Measurements from ENCODE around the gene TMEM135.
A peak's percentile ranks its signal among the peaks of the same experiment; 100 is the strongest.
"Not testable (repeated sequence)": the region's sequence is repeated elsewhere in the genome, so short reads cannot be mapped to it uniquely, and the experiment has no call there.

TMEM135 gene

DNA sequence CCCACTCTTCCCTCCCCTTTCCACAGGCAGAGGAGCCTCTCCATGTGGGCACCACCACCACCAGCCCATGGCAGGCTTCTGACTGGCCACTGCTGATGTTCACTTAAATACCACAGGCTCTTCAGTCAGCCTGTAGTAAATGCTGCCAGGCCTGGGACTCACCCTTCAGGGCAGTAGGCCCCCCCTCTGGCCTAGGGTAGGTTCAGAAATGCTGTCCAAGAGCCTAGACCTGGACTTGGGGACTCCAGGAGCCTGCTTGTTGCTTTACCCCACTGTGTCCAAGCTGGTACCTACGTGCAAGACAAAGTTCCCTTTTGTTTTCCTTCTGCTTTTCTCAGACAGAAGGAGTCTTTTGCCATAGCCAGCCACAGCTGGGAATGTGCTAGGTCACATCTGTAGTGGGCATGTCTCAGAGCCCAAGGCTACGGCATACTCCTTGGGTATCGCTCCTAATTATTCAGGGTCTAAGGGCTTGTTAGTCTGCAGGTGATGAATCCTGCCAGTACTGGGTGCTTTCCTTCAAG lies 38.6 kb downstream of the TMEM135 start:
- no peak for DNase-seq (ENCODE audit: low spot score)

DNA sequence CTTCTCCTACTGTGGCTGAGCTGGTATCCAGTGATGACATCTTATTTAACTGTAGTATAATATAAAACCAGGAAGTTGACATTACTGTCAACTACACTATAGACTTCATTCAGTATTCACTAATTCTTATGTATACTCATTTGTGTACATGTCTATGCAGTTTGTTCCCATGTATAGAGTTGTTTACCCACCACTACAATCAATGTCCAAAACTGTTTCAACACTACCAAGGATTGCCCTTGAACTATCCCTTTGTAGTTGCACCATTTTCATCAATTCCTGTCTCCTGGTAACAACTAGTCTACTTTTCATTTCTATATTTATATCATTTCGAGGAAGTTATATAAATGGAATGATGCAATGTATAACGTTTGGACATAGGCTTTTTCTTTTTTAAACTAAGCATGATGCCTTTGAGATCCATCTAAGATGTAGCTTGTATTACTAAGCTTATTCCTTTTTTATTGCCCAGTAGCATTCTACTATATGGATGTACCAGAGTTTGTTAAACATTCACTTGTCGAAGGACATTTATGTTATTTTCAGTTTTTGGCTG lies 39.2 kb downstream of the TMEM135 start:
- no peak for DNase-seq (ENCODE audit: low spot score)

DNA sequence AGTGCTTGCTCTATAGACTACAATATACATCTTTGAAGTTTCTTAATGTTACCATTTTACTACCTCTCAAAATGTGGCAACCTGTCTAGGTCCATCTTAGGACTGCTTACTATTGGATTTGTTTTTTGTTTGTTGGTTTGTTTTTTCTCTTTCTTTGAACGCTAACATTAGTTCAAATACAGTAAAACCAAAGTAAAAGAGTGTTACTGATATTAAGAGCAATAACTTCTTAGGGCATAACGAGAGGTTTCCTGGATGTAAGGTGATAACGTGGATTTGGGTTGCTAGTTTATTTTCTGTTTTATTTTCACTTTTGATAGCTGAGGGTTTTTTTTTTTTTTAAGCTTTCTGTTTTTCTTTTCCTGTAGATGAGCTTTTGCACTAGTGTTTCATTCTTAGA lies 43.6 kb downstream of the TMEM135 start:
- DNase-seq (ENCODE audit: low spot score) = no peak

DNA sequence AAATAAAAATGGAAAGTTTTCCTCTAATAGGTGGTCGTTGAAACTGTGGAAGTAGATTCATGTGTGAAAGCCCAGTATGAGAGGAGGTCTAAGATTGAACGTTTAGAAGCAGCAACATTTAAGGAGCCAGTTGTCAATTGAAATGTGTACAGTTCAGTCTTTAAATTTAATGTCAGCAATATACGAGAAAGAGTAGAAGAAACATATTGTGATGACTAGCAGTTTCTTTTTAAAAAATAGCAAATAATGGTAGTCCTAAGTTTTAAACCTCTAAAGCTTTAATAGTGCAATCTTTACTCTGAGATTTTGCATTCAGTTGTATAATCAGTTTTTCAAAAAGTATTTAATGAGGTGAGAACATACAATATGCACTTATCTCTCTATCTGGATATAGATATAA lies 44.9 kb downstream of the TMEM135 start:
- no peak for DNase-seq (ENCODE audit: low spot score)

DNA sequence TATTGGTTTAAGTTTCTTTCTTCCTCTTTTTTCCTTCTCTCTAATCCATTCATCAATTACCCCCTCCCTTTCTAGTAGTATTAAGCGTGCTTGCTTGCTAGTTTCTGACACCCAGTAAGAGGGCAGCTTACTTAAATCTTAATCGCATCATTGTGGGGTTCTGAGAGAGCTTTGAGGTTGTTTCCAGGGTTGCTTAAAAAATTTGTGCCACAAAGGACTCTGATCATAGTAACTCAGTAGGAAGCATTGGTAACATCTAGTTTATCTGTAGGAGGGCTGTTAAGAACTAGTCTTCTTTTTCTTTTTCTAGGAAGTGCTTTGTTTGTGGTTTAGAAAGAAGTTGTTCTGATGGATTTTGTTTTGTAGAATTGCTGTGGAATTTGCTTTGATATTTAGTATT lies 45.3 kb downstream of the TMEM135 start:
- no peak for DNase-seq (ENCODE audit: low spot score)

DNA sequence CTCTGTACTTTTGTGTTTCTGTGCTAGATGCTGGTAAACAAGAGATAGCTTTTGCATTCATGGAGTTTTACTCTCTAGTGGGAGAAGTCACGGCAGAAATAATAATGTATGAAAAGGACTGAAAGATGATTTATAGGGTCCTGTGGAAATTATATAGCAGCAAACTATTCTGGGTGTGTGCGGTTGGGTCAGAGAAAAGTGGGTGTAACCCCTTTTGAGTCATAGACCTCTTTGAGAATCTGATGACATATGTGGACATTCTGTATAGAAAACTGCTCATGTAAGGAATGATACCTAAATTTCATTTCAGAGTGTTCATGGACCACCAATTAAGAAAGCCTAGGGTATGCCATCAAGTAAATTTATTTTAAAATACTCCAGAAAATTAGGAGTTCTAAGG lies 54.4 kb downstream of the TMEM135 start:
- no peak for DNase-seq (ENCODE audit: low spot score)

DNA sequence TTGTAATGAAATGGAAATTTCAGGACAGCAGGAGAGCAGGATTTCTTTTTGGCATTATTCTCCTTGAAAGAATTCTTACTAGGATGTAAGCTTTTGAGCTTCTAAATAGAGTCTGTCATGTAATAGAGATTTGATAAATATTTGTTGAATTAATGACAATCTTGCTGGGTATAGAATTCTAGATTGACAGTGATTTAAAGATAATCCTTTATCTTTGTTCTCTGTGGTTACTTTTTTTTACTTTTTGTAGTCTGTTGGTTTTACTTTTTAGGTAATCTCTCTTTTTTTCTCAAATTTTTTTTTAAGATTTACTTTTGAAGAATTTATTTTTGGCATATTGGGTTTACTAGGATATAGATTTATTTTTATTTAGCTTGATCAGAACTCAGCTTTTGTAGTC lies 54.8 kb downstream of the TMEM135 start:
- DNase-seq (ENCODE audit: low spot score) = no peak

DNA sequence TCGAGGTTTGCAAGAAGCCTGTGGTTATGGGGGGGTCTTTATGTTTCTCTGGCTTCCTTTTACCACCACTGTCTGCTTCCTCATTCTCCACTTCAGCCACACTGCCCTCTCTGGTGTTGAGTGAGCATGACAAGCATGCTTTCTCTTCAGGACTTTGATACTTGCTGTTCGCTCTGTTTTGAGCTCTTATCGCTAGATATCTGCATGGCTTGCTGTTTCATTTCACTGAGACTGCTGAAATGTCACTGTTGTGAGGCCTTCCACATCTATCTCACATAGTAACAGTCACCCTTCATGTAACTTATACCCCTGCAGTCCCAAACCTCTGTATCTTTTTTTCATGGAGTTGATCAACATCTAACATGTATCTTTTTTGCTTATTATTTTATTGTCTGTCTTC lies 59.8 kb downstream of the TMEM135 start:
- DNase-seq (ENCODE audit: low spot score) = peak; percentile 92

DNA sequence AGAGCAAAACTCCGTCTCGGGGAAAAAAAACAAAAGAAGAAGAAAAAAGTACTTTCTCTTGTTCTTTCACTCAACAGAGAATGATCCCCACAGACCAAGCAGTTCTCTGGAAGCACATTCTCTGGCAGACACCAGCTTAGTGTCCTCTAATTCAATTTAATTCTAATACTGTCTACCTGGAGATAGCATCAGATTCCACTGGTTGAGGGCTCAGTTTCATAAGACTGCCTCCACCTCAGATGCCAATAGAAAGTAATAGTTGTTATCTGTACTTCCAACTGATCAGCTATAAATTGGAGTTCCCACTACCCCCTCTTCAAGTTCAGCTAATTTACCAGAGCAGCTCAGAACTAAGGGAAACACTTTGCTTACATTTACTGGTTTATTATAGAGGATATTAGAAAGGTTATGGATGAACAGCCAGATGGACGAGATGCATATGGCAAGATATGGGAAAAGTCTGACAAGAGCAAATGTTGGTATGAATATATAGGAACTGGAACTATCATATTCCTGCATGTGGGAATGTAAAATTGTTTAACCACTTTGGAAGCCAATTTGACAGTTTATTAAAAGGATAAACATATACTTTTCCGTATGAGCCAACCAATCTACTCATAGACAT lies 64.3 kb downstream of the TMEM135 start:
- peak; percentile 51 for DNase-seq (ENCODE audit: low spot score)

DNA sequence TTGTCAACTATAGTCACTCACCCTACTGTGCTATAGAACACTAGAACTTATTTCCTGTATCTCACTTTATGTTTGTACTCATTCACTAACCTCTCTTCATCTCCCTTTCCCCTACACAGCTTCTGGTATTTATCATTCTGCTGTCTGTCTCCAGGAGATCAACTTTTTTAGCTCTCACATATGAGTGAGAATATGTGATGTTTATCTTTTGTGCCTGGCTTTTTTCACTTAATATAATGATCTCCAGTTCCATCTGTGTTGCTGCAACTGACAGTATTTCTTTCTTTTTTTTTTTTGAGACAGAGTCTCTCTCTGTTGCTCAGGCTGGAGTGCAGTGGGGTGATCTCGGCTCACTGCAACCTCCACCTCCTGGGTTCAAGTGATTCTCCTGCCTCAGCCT lies 68.1 kb downstream of the TMEM135 start:
- peak; percentile 93 for DNase-seq (ENCODE audit: low spot score)

DNA sequence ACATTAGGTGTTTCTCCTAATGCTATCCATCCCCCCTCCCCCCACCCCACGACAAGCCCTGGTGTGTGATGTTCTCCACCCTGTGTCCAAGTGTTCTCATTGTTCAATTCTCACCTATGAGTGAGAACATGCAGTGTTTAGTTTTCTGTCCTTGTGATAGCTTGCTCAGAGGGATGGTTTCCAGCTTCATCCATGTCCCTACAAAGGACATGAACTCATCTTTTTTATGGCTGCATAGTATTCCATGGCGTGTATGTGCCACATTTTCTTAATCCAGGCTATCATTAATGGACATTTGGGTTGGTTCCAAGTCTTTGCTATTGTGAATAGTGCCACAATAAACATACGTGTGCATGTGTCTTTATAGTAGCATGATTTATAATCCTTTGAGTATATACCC lies 69.6 kb downstream of the TMEM135 start:
- DNase-seq (ENCODE audit: low spot score) = not testable (repeated sequence)

DNA sequence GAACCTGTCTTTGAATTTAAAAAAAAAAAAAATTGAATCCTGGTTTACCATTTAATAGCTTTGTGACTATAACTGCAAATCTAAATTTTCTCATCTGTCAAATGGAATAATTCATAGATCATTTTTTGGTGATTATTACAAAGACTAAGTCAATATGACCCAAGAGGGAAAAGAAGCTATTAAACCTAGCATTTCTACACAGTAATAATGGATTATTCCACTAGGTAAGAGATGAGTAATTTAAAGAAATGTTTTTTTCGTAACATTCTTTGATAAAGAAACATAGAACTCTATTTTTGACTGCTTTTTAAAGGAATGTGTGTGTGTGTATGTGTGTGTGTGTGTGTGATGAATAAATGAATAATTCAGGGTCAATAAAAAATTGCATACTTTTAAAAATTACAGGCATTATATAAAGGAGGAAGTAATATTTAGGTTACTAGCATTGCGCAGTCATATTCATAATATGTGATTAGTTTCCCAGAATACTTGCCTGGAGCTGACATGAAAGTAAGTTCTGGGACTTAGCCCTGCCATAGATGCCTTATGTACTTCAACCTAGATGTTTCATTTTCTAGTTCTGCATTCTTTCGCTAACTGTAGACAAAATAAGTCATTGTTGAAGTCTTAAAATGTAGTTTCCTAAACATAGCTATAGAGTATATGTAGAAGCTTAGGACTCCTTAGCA lies 72.9 kb downstream of the TMEM135 start:
- no peak for DNase-seq (ENCODE audit: low spot score)

DNA sequence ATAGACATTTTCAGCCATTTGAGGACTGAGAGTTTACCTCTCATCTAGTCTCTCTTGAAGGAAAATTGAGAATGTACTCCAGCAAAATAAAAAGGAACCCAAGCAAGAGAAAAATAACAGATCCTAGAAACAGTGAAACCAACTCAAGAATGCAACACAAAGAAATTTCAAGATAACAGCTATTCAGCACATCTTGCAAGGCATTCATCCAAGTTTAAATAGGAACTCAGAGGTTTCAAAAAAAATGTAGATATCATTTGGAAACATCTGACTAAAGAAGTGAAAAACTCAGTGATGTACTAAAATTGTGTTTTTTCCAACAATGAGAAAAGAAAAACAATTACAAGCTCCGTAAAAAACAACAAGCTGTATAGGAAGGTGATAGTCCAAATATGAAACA lies 76.4 kb downstream of the TMEM135 start:
- DNase-seq (ENCODE audit: low spot score) = no peak

DNA sequence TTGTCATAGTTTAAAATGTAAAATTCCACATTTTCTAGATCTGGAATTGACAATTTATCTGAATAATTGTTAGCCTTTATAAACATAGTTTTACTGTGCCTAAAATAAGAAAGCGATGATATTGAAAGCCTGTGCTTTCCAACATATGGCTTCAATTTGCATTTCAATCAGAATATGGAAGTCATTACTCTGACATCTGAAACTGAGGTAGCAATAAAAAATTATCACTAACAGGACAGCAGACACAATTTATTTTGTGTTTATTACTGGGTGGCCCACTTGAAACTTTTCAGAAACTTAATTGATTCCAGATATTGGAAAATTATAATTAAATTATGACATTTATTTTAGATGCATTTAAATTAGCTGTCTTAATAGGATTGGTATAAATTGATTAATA lies 78.5 kb downstream of the TMEM135 start:
- DNase-seq (ENCODE audit: low spot score) = no peak

DNA sequence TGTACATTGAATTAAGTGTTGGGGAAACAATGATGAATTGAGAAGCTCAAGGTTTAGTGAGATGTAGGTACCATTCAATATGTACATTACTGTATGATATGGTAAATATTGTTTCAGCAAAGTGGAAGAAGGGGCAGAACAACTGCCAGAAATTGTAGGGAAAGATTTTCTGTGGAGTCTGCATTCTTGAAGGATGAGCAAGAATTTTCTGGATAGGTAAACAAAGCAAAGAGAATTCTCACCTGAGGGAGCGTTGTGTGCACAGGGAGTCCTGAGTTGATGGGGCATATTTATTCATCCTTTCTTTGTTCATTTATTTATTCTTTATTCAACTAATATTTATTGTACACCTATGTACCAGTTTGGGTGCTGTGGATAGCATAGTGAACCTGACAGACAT lies 83.2 kb downstream of the TMEM135 start:
- DNase-seq (ENCODE audit: low spot score) = no peak

DNA sequence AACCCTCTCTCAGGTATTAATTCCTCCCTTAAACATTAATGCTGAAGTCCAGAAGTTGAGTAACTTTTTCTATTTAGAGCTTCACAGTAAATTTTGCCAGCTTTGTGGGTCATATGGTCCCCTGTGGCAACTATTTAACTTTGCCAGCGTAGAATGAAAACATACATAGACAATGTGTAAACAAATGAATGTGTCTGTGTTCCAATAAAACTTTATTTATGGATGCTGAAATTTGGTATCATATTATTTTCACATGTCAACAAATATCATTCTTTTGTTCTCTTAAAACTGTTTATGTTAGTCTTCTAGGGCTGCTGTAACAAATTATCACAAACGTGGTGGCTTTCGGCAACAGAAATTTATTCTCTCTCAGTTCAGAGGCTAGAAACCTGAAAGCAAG lies 85.1 kb downstream of the TMEM135 start:
- no peak for DNase-seq (ENCODE audit: low spot score)

DNA sequence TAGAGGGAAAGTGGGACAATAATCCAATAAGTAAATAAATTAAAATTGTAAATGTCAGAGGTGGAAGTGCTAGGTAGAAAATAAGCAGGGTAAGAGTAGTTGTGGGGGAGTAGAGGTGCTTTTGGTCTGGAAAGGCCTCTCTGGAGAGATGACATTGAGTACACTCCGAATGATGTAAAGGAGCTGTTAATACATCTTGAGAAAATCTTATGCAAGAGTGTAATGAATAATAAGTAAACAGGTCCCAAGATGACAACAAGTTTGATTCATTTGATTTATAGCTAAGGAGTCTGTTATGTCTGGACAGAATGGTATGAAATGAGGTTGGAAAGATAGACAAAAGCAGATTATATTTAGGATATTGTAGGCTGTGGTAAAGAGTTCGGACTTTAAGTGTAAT lies 87.5 kb downstream of the TMEM135 start:
- DNase-seq (ENCODE audit: low spot score) = no peak

DNA sequence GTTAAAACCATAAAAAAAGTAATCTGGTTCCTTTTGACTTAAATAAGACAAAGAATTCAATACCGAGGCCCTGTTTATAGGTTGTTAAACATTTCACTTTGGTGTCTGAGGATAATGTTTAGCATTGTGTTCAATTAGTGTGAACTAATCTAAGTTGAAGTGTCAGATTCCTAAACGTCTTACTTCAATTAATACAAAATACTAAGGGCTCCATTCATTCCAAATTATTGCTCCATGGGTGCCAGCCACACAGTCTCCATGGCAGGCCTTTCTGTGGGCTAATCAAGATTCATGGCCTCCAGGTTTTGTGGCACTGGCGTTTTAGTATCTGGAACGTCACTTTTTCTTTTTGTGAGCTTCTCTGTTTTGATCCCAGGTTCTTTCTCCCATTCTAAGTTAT lies 89.4 kb downstream of the TMEM135 start:
- DNase-seq (ENCODE audit: low spot score) = no peak

DNA sequence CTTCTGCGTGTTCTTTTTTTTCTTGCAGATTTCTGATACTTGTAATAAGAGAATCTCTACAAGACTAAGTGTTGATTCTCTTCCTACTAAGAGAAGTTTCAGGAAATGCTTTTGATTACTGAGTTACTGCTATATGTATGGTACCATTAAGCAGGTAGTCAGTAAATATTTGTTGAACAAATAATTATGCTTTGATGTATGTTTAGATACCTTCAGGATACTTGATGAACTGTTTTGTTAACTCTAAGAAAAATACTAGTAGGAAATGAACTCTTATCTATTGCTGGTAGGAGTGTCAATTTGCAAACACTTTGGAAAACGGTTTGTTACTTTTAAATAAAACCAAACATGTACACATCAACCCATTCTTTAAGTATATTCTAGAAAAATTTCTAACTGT lies 90.6 kb downstream of the TMEM135 start:
- no peak for DNase-seq (ENCODE audit: low spot score)

DNA sequence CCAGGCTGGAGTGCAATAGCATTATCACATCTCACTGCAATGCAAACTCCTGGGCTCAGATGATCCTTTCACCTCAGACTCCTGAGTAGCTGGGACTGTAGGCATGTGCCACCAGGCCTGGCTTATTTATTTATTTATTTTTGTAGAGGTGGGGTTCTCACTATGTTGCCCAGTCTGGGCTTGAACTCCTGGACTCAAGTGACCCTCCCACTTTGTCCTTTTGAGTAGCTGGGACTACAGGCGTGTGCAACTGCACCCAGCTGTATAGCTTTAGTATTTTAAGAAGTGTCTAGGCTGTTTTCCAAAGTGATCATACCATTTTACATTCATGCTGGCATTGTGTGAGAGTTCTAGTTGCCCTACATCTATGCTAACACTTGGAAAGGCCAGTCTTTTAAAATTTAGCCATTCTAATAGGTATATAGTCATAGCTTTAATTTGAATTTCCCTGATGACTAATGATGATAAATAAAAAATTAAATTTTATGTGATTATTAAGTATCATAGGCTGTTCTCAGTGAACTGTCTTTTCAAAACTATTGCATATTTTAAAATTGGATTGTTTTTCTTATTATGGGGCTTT lies 96.9 kb downstream of the TMEM135 start:
- no peak for DNase-seq (ENCODE audit: low spot score)

DNA sequence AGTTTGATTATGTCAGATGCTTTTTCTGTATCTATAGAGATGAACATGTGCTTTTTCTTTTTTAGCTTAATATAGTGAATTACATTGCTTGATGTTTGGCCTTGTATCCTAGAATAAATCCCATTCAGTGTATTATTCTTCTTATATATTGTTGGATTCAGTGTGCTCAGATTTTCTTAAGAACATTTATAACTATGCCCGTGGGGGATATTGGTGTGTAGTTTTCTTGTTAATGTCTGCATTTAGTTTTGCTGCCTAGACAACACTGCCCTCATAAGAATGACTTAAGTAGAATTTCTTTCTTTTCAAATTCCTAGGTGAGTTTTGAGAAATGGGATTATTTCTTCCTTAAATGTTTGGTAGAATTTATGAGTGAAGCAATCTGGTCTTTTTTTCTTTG lies 98.5 kb downstream of the TMEM135 start:
- no peak for DNase-seq (ENCODE audit: low spot score)

DNA sequence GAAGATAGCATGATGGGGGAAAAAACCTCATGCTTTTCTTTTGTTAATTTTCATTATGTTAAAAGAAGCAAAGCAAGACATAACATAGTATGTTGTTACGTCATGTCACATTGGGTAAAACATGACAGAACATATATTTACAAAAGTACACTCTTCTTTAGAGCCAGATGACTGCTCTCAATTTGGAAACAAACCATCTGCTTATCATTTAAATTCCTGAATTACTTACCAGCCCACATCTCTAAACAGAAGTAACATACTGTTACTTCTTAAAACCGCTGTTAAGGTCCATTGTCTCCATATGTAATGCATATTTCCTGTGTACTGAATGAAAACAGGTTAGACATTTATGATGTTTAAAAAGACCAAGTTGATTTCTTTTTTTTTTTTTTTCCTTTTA lies 100.0 kb downstream of the TMEM135 start:
- no peak for DNase-seq (ENCODE audit: low spot score)

DNA sequence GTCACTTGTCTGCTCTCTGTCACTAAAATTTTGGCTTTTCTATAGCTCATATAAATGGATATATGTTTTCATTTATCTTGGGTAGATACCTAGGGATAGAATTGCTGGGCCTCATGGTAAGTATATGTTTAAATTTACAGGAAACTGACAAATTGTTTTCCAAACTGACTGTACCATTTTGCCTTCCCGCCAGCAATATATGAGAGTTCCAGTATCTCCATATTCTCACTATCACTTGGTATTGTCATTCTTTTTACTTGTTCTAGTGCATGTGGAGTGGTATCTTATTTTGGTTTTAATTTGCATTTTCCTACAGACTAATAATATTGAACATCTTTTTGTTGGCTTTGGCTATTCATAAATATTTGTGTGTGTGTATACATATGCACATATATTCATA lies 101.7 kb downstream of the TMEM135 start:
- no peak for DNase-seq (ENCODE audit: low spot score)
